Glutamatergic neuron (in vitro differentiated cells): ENCODE results near the gene POU4F1. TPM values are rescaled to one million over a fixed set of nuclear protein-coding genes. Genes with fewer than 3 reads are reported as not detected.

Experiments
- DNase-seq: peaks from one replicate; pipeline ENCODE4 v3.0.0; 2022
- H3K27ac Mint-ChIP-seq: one replicate; pipeline ENCODE4 v1.8.0; 2020; ENCODE audit warnings: mild to moderate bottlenecking, mixed read lengths, inconsistent platforms; ENCODE audit not compliant: unreplicated experiment
- H3K27me3 Mint-ChIP-seq: one replicate; pipeline ENCODE4 v1.8.0; 2020; ENCODE audit warnings: mild to moderate bottlenecking, moderate library complexity, mixed read lengths, inconsistent platforms; ENCODE audit not compliant: unreplicated experiment
- H3K36me3 Mint-ChIP-seq: one replicate; pipeline ENCODE4 v1.8.0; 2020; ENCODE audit warnings: mild to moderate bottlenecking, mixed read lengths, inconsistent platforms; ENCODE audit not compliant: unreplicated experiment
- H3K4me1 Mint-ChIP-seq: one replicate; pipeline ENCODE4 v1.8.0; 2020; ENCODE audit warnings: mild to moderate bottlenecking, low read depth, mixed read lengths, inconsistent platforms; ENCODE audit not compliant: unreplicated experiment
- H3K4me3 Mint-ChIP-seq: one replicate; pipeline ENCODE4 v1.8.0; 2020; ENCODE audit warnings: mild to moderate bottlenecking, mixed read lengths, inconsistent platforms; ENCODE audit not compliant: unreplicated experiment
- H3K9me3 Mint-ChIP-seq: one replicate; pipeline ENCODE4 v1.8.0; 2020; ENCODE audit warnings: mild to moderate bottlenecking, moderate library complexity, mixed read lengths, inconsistent platforms; ENCODE audit not compliant: unreplicated experiment
- CTCF ChIP-seq: fragments of 200-600 bp; sonication (generic); IDR thresholded peaks from one replicate; pipeline ENCODE4 v1.5.0; 2021; ENCODE audit not compliant: partially characterized antibody, unreplicated experiment
- total RNA-seq: library from RNA; stranded (reverse); fragmentation: NEBNext Ultra II Directional; extraction: Animal tissue kit (Norgen Biotek cat#: 25700); gene quantifications from one replicate; pipeline ENCODE4 v1.2.1, GENCODE V29; 2021; ENCODE audit not compliant: unreplicated experiment

POU4F1 gene
- total RNA-seq, 1 donor from 2014 or later, result 125 TPM

- peaks cover 8% of the 10 kb centered on the region for H3K9me3 Mint-ChIP-seq
- peak overlapping the region; percentile 68 for H3K4me3 Mint-ChIP-seq
- TF ChIP-seq CTCF, result no peak
- peaks cover 41% of the 10 kb centered on the region for H3K4me1 Mint-ChIP-seq
- no peak for DNase-seq
- peak overlapping the region; percentile 19 for H3K27ac Mint-ChIP-seq
- H3K27me3 Mint-ChIP-seq, result peaks cover 19% of the 10 kb centered on the region
- H3K36me3 Mint-ChIP-seq, result peaks cover 6% of the 10 kb centered on the region
Measured at GRCh38 chr13:78610381-78610883, 7.1 kb upstream of the POU4F1 start.

GRCh38 chr13:78609464-78610205, 6.3 kb upstream of the POU4F1 start:
- H3K9me3 Mint-ChIP-seq, result peaks cover 12% of the 10 kb centered on the region
- peak; percentile 75 for DNase-seq
- H3K27ac Mint-ChIP-seq, result peak overlapping the region; percentile 6
- peaks cover 46% of the 10 kb centered on the region for H3K4me1 Mint-ChIP-seq
- peaks cover 25% of the 10 kb centered on the region for H3K27me3 Mint-ChIP-seq
- peaks cover 6% of the 10 kb centered on the region for H3K36me3 Mint-ChIP-seq
- H3K4me3 Mint-ChIP-seq, result peak overlapping the region; percentile 68
- TF ChIP-seq CTCF, result no peak

- peak; percentile 60 for DNase-seq
- H3K4me1 Mint-ChIP-seq, result peaks cover 52% of the 10 kb centered on the region
- peaks cover 6% of the 10 kb centered on the region for H3K36me3 Mint-ChIP-seq
Measured at GRCh38 chr13:78608688-78609463, 5.5 kb upstream of the POU4F1 start.

GRCh38 chr13:78608252-78608687, 4.9 kb upstream of the POU4F1 start:
- Mint-ChIP-seq H3K36me3 (peaks cover 6% of the 10 kb centered on the region), H3K9me3 (peaks cover 26% of the 10 kb centered on the region), H3K27me3 (peaks cover 38% of the 10 kb centered on the region), H3K27ac (no peak overlapping the region), H3K4me3 (peak overlapping the region; percentile 55), H3K4me1 (peaks cover 52% of the 10 kb centered on the region)
- TF ChIP-seq CTCF, result no peak
- peak; percentile 32 for DNase-seq

More at GRCh38 chr13:78608688-78609463, 5.5 kb upstream of the POU4F1 start:
- Mint-ChIP-seq H3K4me3 (peak overlapping the region; percentile 68), H3K27me3 (peaks cover 32% of the 10 kb centered on the region), H3K27ac (peak overlapping the region; percentile 12), H3K9me3 (peaks cover 20% of the 10 kb centered on the region)
- TF ChIP-seq CTCF, result no peak
